ENCODE measurements around the gene BCAR3.

Gene BCAR3

GRCh38 chr1:93585059-93585966 lies 96.3 kb downstream of the BCAR3 start:
- DNase-seq (ENCODE audit: insufficient read length) = no peak
- FAIRE-seq = no peak

GRCh38 chr1:93584261-93585003 lies 97.2 kb downstream of the BCAR3 start:
- no peak for FAIRE-seq
- TF ChIP-seq POLR2AphosphoS5 (IDR thresholded peaks at IDR 0.05; ENCODE audit: low read depth, low read length) = no peak
- no peak for TF ChIP-seq POLR2A (IDR thresholded peaks at IDR 0.05; ENCODE audit: low read depth, low read length)
- no peak for TF ChIP-seq TAF1 (IDR thresholded peaks at IDR 0.05; ENCODE audit: borderline replicate concordance, low read depth, low read length)
- DNase-seq (ENCODE audit: insufficient read length) = no peak

More at GRCh38 chr1:93585059-93585966, 96.3 kb downstream of the BCAR3 start:
- TF ChIP-seq POLR2A (IDR thresholded peaks at IDR 0.05; ENCODE audit: low read depth, low read length) (no peak), POLR2AphosphoS5 (IDR thresholded peaks at IDR 0.05; ENCODE audit: low read depth, low read length) (no peak), TAF1 (IDR thresholded peaks at IDR 0.05; ENCODE audit: borderline replicate concordance, low read depth, low read length) (no peak)

- TF ChIP-seq POLR2AphosphoS5 (IDR thresholded peaks at IDR 0.05; ENCODE audit: low read depth, low read length) (no peak), TAF1 (IDR thresholded peaks at IDR 0.05; ENCODE audit: borderline replicate concordance, low read depth, low read length) (no peak), POLR2A (IDR thresholded peaks at IDR 0.05; ENCODE audit: low read depth, low read length) (no peak)
- FAIRE-seq (no peak), DNase-seq (ENCODE audit: insufficient read length) (no peak)
Measured at GRCh38 chr1:93581917-93582850, 99.5 kb downstream of the BCAR3 start.

- FAIRE-seq (no peak), DNase-seq (ENCODE audit: insufficient read length) (no peak)
- TF ChIP-seq POLR2A (IDR thresholded peaks at IDR 0.05; ENCODE audit: low read depth, low read length) (no peak), POLR2AphosphoS5 (IDR thresholded peaks at IDR 0.05; ENCODE audit: low read depth, low read length) (no peak), TAF1 (IDR thresholded peaks at IDR 0.05; ENCODE audit: borderline replicate concordance, low read depth, low read length) (no peak)
Measured at GRCh38 chr1:93579891-93580290, 101.7 kb downstream of the BCAR3 start.

- FAIRE-seq (no peak), DNase-seq (ENCODE audit: insufficient read length) (no peak)
- TF ChIP-seq POLR2A (IDR thresholded peaks at IDR 0.05; ENCODE audit: low read depth, low read length) (no peak), TAF1 (IDR thresholded peaks at IDR 0.05; ENCODE audit: borderline replicate concordance, low read depth, low read length) (no peak), POLR2AphosphoS5 (IDR thresholded peaks at IDR 0.05; ENCODE audit: low read depth, low read length) (no peak)
Measured at GRCh38 chr1:93578911-93579825, 102.5 kb downstream of the BCAR3 start.

GRCh38 chr1:93578433-93578830 lies 103.2 kb downstream of the BCAR3 start:
- TF ChIP-seq POLR2A (IDR thresholded peaks at IDR 0.05; ENCODE audit: low read depth, low read length) = no peak
- TF ChIP-seq POLR2AphosphoS5 (IDR thresholded peaks at IDR 0.05; ENCODE audit: low read depth, low read length) = no peak
- TF ChIP-seq TAF1 (IDR thresholded peaks at IDR 0.05; ENCODE audit: borderline replicate concordance, low read depth, low read length) = no peak
- DNase-seq (ENCODE audit: insufficient read length) = no peak
- FAIRE-seq = no peak

- no peak for FAIRE-seq
- TF ChIP-seq POLR2A (IDR thresholded peaks at IDR 0.05; ENCODE audit: low read depth, low read length) (no peak), POLR2AphosphoS5 (IDR thresholded peaks at IDR 0.05; ENCODE audit: low read depth, low read length) (no peak), TAF1 (IDR thresholded peaks at IDR 0.05; ENCODE audit: borderline replicate concordance, low read depth, low read length) (no peak)
- DNase-seq (ENCODE audit: insufficient read length) = no peak
Measured at GRCh38 chr1:93577536-93578432, 103.9 kb downstream of the BCAR3 start.

GRCh38 chr1:93576746-93577145 lies 104.9 kb downstream of the BCAR3 start:
- no peak for TF ChIP-seq POLR2A (IDR thresholded peaks at IDR 0.05; ENCODE audit: low read depth, low read length)
- TF ChIP-seq TAF1 (IDR thresholded peaks at IDR 0.05; ENCODE audit: borderline replicate concordance, low read depth, low read length) = no peak
- no peak for TF ChIP-seq POLR2AphosphoS5 (IDR thresholded peaks at IDR 0.05; ENCODE audit: low read depth, low read length)
- no peak for DNase-seq (ENCODE audit: insufficient read length)
- no peak for FAIRE-seq

- FAIRE-seq = no peak
- no peak for TF ChIP-seq TAF1 (IDR thresholded peaks at IDR 0.05; ENCODE audit: borderline replicate concordance, low read depth, low read length)
- TF ChIP-seq POLR2A (IDR thresholded peaks at IDR 0.05; ENCODE audit: low read depth, low read length) = no peak
- no peak for TF ChIP-seq POLR2AphosphoS5 (IDR thresholded peaks at IDR 0.05; ENCODE audit: low read depth, low read length)
- no peak for DNase-seq (ENCODE audit: insufficient read length)
Measured at GRCh38 chr1:93576346-93576745, 105.3 kb downstream of the BCAR3 start.

Data from GM12892 (cell line).